BLaER1 treated with 17β-estradiol and CSF1 and Interleukin-3, amounts not matched to agents 10 nM and 100 nM (cell line): ENCODE results near the gene DNAJB12.
A peak's percentile ranks its signal among the peaks of the same experiment; 100 is the strongest.
"Not testable (repeated sequence)": the region's sequence is repeated elsewhere in the genome, so short reads cannot be mapped to it uniquely, and the experiment has no call there.

Experiments used
- H3K27ac ChIP-seq, 11 experiments: shearing (Covaris generic); formaldehyde crosslinking; 2 replicates each; pipeline ENCODE4 v1.8.1; 2022
- H3K27me3 ChIP-seq, 11 experiments: shearing (Covaris generic); formaldehyde crosslinking; 2 replicates each; pipeline ENCODE4 v1.8.1; 2022
- H3K36me3 ChIP-seq, 11 experiments: shearing (Covaris generic); formaldehyde crosslinking; 2 replicates each; pipeline ENCODE4 v1.8.1; 2022
- H3K4me1 ChIP-seq, 10 experiments: shearing (Covaris generic); formaldehyde crosslinking; 2 replicates each; pipeline ENCODE4 v1.8.1; 2022
- H3K4me2 ChIP-seq, 11 experiments: shearing (Covaris generic); formaldehyde crosslinking; 2 replicates each; pipeline ENCODE4 v1.8.1; 2022
- H3K4me3 ChIP-seq, 10 experiments: shearing (Covaris generic); formaldehyde crosslinking; 2 replicates each; pipeline ENCODE4 v1.8.1; 2022
- H3K9ac ChIP-seq, 11 experiments: shearing (Covaris generic); formaldehyde crosslinking; 2 replicates each; pipeline ENCODE4 v1.8.1; 2022
- H3K9me3 ChIP-seq, 11 experiments: shearing (Covaris generic); formaldehyde crosslinking; replicated peaks in 1 of 11; 2 replicates each; pipeline ENCODE4 v1.8.1; 2022
- H4K20me1 ChIP-seq, 11 experiments: shearing (Covaris generic); formaldehyde crosslinking; 2 replicates each; pipeline ENCODE4 v1.8.1; 2022
- Cebpa-rat ChIP-seq, 11 experiments: shearing (Covaris generic); IDR thresholded peaks; 2 replicates each; pipeline ENCODE4 v1.8.1; 2022

The DNAJB12 gene

GRCh38 chr10:72385724-72386123, 31.0 kb upstream of the DNAJB12 start:
- H3K4me3 ChIP-seq: no peak overlapping the region

DNA sequence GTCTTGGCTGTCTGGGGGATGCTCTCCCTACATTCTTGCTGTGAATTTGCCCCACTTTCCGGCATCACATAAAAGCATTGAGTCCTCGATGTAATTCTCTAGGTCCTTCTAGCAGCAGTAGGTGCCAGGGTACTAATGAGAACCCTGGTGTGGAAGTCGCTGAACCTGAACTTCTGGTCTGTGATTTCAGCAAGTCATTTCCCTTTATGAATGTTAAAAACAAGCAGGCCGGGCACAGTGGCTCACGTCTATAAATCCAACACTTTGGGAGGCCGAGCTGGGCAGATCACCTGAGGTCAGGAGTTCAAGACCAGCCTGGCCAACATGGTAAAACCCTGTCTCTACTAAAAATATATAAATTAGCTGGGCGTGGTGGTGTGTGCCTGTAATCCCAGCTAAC, 30.3 kb upstream of the DNAJB12 start:
- peak overlapping the region in 7 of 11 experiments; percentile 20 to 62 (median 27); a peak in 9 of 22 replicates for H3K27ac ChIP-seq
- H3K9ac ChIP-seq: peak overlapping the region in 2 of 11 experiments; percentile 11 to 13; a peak in 2 of 22 replicates
- H3K4me3 ChIP-seq, H3K27me3 ChIP-seq, H4K20me1 ChIP-seq, H3K9me3 ChIP-seq: not testable (repeated sequence)
- peaks cover 0 to 17% (median 12%) of the 10 kb centered on the region in 10 experiments; a peak in 13 of 20 replicates for H3K4me1 ChIP-seq
- peak overlapping the region in 8 of 11 experiments; percentile 9 to 58 (median 21); a peak in 12 of 22 replicates for H3K4me2 ChIP-seq
- H3K36me3 ChIP-seq: peaks cover 0 to 12% (median 0%) of the 10 kb centered on the region in 11 experiments; a peak in 1 of 22 replicates

More at GRCh38 chr10:72385724-72386123, 31.0 kb upstream of the DNAJB12 start:
- Histone ChIP-seq H3K27ac (peak overlapping the region in 5 of 11 experiments; percentile 20 to 62 (median 35); a peak in 5 of 22 replicates), H4K20me1 (no peaks in the 10 kb centered on the region), H3K9me3 (no peaks in the 10 kb centered on the region), H3K9ac (no peak overlapping the region), H3K27me3 (no peaks in the 10 kb centered on the region), H3K4me1 (peaks cover 0 to 17% (median 12%) of the 10 kb centered on the region in 10 experiments; a peak in 13 of 20 replicates), H3K36me3 (peaks cover 0 to 12% (median 0%) of the 10 kb centered on the region in 11 experiments; a peak in 1 of 22 replicates), H3K4me2 (peak overlapping the region in 5 of 11 experiments; percentile 10 to 58 (median 47); a peak in 6 of 22 replicates)
- no peak for TF ChIP-seq Cebpa-rat (IDR thresholded peaks at IDR 0.05)

DNA sequence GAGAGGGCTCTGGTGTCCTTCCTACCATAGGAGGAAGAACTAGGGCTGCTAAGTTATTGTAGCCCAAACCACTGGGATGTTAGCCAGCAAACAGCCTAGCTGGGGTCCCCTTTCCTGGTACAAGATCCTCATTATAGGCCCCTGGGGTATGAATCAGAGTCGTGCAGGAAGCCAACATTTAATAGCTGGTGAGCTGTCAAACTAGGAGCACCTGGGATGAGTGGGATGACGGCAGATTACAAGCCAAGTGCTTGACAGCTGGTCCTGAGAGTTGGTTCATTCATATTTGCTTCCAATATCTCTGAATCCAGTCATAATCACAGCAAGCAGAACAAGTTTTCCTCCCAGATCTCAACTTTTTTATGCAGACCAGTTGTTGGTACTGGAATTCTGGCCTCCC, 25.1 kb upstream of the DNAJB12 start:
- Histone ChIP-seq H3K27ac (no peak overlapping the region), H4K20me1 (no peaks in the 10 kb centered on the region), H3K27me3 (no peaks in the 10 kb centered on the region), H3K4me3 (no peak overlapping the region), H3K36me3 (peaks cover 0 to 39% (median 10%) of the 10 kb centered on the region in 11 experiments; a peak in 13 of 22 replicates), H3K4me2 (no peak overlapping the region), H3K9ac (no peak overlapping the region), H3K4me1 (peaks cover 0 to 13% (median 4%) of the 10 kb centered on the region in 10 experiments; a peak in 10 of 20 replicates), H3K9me3 (0 out of 22 replicates have a peak, but pooled peaks cover 0 to 3% (median 0%) of the 10 kb centered on the region in 11 experiments)
- no peak for TF ChIP-seq Cebpa-rat (IDR thresholded peaks at IDR 0.05)

DNA sequence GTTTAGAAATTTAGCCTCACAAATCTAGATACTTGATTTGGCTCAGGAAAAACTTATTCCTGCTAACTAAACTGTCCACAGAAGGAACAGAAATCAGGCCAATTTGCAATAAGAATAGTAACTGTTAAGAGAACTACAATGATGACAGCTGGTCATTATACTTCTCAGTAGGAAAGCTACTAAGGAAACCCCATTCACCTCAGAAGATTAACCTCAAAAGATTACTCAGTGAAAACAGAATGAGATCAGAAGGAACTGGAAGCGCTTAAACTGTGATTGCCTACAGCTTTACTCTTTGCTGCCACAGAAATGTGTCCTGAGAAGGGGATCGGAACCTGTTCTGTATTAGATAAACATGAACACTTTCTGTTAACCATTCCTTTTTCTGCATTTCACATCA, 24.3 kb upstream of the DNAJB12 start:
- H3K27ac ChIP-seq: no peak overlapping the region
- H3K9me3 ChIP-seq: 0 out of 22 replicates have a peak, but pooled peaks cover 0 to 3% (median 0%) of the 10 kb centered on the region in 11 experiments
- H3K27me3 ChIP-seq: no peaks in the 10 kb centered on the region
- no peak overlapping the region for H3K9ac ChIP-seq
- no peaks in the 10 kb centered on the region for H4K20me1 ChIP-seq
- peaks cover 0 to 46% (median 10%) of the 10 kb centered on the region in 11 experiments; a peak in 14 of 22 replicates for H3K36me3 ChIP-seq
- no peak overlapping the region for H3K4me3 ChIP-seq
- 0 out of 22 replicates have a peak overlapping the region, but pooled peaks of 1 of the 11 experiments have one; percentile 15 for H3K4me2 ChIP-seq
- TF ChIP-seq Cebpa-rat (IDR thresholded peaks at IDR 0.05): no peak
- peaks cover 0 to 9% (median 3%) of the 10 kb centered on the region in 10 experiments; a peak in 5 of 20 replicates for H3K4me1 ChIP-seq

DNA sequence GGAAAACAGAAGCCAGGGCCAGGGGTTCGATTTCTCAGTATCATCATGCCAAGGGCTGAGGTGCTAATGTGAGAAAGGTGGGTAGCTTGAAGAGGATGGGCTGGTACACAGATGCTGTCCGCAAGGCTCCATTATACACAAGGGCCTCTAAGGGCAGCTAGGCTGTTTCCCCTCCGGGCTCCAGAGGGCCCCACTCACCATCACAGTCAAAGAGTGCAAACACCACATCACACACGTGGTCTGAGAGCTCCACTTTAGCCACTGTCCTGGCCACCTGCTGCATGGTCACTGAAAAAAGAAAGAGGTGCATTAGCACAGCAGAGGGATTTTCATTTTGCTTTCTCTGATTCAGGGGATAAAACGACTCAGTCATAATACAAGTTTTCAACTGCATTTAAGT, 20.9 kb upstream of the DNAJB12 start:
- Histone ChIP-seq H3K27ac (no peak overlapping the region), H3K4me1 (peaks cover 0 to 9% (median 3%) of the 10 kb centered on the region in 10 experiments; a peak in 5 of 20 replicates), H4K20me1 (no peaks in the 10 kb centered on the region), H3K4me3 (no peak overlapping the region), H3K27me3 (no peaks in the 10 kb centered on the region), H3K9me3 (0 out of 22 replicates have a peak, but pooled peaks cover 0 to 3% (median 0%) of the 10 kb centered on the region in 11 experiments), H3K4me2 (no peak overlapping the region), H3K36me3 (peaks cover 4 to 65% (median 24%) of the 10 kb centered on the region in 11 experiments; a peak in 16 of 22 replicates), H3K9ac (no peak overlapping the region)
- no peak for TF ChIP-seq Cebpa-rat (IDR thresholded peaks at IDR 0.05)

DNA sequence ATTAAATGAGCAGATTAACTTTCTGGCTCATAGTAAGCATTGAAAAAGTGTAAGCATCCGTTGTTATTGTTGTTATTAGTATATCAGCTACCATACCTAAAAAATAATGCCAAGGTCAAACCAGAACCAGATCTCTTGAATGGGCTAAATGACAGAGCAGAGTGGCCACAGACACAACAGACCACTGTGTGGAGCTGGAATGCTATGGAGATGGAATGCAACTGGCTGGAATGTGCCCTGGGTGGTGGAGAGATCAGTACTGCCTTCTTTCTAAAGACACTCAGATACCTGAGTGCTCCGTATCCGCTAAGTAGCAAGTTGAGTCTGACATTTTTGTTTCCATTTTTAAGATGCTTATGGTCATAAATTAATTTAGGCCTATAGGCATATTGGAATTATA, 20.5 kb upstream of the DNAJB12 start:
- Histone ChIP-seq H3K27me3 (no peaks in the 10 kb centered on the region), H3K4me3 (no peak overlapping the region), H3K4me2 (no peak overlapping the region)

DNA sequence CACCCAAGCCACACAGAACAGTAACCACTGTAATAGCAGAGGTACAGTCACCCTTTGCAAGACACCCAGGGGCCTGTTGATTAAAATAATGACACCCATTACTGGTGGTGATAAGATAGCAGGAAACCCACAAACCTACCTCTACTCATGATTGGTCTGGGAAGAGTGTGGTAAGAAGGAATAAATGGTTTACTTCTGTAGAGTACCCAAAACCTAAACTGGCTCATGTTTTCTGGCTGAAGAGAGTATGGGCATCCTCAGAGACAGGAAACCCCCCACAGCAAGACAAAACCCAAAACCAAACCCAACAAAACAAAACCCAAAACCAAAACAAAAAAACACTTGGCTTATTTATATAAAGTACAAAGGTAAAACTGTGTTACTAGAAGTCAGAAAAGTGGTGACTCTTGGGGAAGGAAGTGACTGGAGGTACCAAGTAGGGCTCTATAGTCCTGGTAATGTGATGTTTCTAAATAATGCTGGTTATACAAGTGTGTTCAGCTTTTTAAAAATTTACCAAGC, 15.5 kb upstream of the DNAJB12 start:
- H3K9me3 ChIP-seq: no peaks in the 10 kb centered on the region
- no peaks in the 10 kb centered on the region for H3K27me3 ChIP-seq
- no peak for TF ChIP-seq Cebpa-rat (IDR thresholded peaks at IDR 0.05)
- H3K9ac ChIP-seq: no peak overlapping the region
- no peak overlapping the region for H3K4me2 ChIP-seq
- peaks cover 0 to under 1% (median 0%) of the 10 kb centered on the region in 10 experiments; a peak in 3 of 20 replicates for H3K4me1 ChIP-seq
- H3K4me3 ChIP-seq: no peak overlapping the region
- no peak overlapping the region for H3K27ac ChIP-seq
- H4K20me1 ChIP-seq: no peaks in the 10 kb centered on the region
- H3K36me3 ChIP-seq: peaks cover 12 to 85% (median 47%) of the 10 kb centered on the region in 11 experiments

More for the DNA sequence above, 20.5 kb upstream of the DNAJB12 start:
- Histone ChIP-seq H3K9ac (no peak overlapping the region), H3K36me3 (peaks cover 4 to 68% (median 24%) of the 10 kb centered on the region in 11 experiments; a peak in 16 of 22 replicates), H3K27ac (no peak overlapping the region), H3K9me3 (0 out of 22 replicates have a peak, but pooled peaks cover 0 to 3% (median 0%) of the 10 kb centered on the region in 11 experiments), H3K4me1 (peaks cover 0 to 9% (median 3%) of the 10 kb centered on the region in 10 experiments; a peak in 5 of 20 replicates), H4K20me1 (no peaks in the 10 kb centered on the region)
- no peak for TF ChIP-seq Cebpa-rat (IDR thresholded peaks at IDR 0.05)

DNA sequence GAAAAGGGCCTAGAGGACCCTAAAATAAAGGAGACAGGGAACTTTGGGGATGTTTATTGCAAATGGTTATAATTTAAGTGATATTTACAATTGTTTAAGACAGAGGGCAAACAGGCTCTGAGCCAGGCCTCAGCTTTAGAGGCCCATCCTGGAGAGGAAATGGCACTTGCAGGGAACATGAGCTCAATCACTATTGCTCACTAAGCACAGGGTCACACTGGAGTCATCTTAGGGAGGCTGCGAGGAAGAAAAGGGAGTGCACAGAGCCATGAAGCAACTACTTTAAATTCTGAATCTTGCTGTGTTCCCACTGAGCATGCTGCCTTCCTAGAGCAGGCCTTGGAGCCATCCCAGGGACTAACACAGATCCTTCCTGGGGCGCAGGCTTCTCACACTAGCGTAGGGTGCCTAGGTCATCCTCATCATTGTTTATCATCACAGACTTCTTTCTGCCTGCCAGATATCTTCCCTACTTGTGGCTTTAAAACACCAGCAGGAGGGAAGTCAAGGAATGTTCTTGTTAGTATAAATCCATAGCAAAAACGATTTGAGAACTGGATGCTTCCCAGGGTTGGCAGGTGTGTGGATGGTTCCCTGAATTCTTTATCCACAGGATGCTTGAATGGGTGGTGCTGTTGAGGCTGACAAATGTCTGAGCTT, 12.7 kb upstream of the DNAJB12 start:
- Histone ChIP-seq H3K4me3 (no peak overlapping the region), H3K4me1 (peaks cover 7 to 22% (median 12%) of the 10 kb centered on the region in 10 experiments; a peak in 19 of 20 replicates), H3K9me3 (no peaks in the 10 kb centered on the region), H3K36me3 (peaks cover 12 to 62% (median 38%) of the 10 kb centered on the region in 11 experiments; a peak in 21 of 22 replicates), H4K20me1 (no peaks in the 10 kb centered on the region), H3K4me2 (no peak overlapping the region), H3K9ac (no peak overlapping the region; a peak in 1 of 22 replicates), H3K27ac (0 out of 22 replicates have a peak overlapping the region, but pooled peaks of 1 of the 11 experiments have one; percentile 4), H3K27me3 (no peaks in the 10 kb centered on the region)
- no peak for TF ChIP-seq Cebpa-rat (IDR thresholded peaks at IDR 0.05)
